ENCODE measurements around the gene SEC14L1. TPM values are rescaled to one million over a fixed set of nuclear protein-coding genes. Genes with fewer than 3 reads are reported as not detected.

The SEC14L1 gene
- total RNA-seq, 2 donors from 2014 or later: 48.2 to 54.0 TPM

DNA sequence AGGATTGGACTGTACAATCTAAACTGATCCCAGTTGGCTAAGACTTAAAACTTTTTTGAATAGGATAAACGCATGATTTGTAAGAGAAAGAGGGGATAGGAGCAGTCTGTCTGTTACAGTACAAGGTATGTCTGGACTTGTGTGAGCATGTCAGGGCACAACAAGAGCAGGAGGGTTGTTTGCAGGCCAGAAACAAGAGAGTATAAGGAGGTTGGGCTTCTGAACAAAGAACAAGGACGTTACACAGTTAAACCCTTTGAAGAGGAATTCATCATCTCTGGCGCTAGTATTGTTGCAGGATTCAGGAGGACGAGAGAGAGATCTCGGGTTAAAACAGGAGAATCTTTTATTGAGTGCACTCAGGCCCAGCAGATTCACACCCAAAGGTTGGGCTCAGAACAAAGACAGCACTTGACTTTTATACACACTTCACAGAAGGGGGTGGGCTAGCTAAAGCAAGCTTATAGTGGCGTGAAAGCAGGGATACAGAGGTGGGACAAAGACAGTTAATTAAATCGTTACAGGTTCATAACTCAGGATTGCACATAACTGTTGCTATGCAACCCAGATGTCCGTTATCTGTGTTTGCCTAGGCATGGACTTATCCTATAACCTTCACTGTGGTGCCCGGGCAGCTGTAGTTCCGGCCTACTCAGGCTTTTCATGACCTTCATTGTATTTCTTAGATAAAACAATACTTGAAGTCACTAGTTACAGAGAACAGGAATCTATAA, 34.3 kb downstream of the SEC14L1 start:
- no peak for DNase-seq (ENCODE audit: low spot score)
- Histone ChIP-seq H3K4me1 (peaks cover 0 to 26% of the 10 kb centered on the region in 2 donors), H3K9me3 (peaks cover 0 to 18% of the 10 kb centered on the region in 2 donors), H3K27ac (no peak overlapping the region), H3K36me3 (peaks cover 15% of the 10 kb centered on the region), H3K27me3 (no peaks in the 10 kb centered on the region), H3K4me3 (no peak overlapping the region)
- TF ChIP-seq, protein P1, sequence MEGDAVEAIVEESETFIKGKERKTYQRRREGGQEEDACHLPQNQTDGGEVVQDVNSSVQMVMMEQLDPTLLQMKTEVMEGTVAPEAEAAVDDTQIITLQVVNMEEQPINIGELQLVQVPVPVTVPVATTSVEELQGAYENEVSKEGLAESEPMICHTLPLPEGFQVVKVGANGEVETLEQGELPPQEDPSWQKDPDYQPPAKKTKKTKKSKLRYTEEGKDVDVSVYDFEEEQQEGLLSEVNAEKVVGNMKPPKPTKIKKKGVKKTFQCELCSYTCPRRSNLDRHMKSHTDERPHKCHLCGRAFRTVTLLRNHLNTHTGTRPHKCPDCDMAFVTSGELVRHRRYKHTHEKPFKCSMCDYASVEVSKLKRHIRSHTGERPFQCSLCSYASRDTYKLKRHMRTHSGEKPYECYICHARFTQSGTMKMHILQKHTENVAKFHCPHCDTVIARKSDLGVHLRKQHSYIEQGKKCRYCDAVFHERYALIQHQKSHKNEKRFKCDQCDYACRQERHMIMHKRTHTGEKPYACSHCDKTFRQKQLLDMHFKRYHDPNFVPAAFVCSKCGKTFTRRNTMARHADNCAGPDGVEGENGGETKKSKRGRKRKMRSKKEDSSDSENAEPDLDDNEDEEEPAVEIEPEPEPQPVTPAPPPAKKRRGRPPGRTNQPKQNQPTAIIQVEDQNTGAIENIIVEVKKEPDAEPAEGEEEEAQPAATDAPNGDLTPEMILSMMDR (IDR thresholded peaks at IDR 0.05): no peak

DNA sequence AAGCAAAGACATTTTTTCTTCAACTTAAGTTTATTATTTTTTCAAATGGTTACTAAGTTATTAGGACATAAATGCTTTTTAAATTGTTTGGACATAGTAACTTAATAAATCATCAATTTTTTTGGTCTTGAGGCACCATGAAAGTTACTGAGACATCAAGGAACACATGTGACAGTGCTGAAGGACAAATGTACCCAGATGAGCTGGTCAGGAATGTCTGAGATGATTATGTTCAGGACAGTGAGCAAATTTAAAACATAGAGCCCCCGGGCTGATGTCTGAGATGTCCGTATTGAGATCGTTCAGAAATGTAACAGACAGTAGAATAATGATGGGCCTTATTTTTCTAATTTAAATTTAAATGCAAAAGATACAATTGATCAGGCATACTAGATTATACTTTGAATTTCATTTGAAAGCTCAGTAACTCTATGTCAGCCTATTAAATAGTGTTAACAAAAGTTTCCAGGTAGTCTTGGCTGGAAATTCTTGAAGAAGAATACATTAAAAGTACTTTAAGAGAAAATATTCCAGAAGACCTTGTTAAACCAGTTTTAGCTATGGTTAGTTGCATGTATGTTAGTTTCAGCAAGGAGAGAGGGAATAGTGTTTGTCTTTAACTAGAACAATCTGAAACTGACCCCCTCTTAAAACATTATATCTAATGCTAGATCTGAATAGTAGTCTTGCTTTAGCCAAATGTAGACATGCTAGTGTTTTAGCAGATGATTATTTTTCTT, 36.4 kb downstream of the SEC14L1 start:
- TF ChIP-seq, protein P1 (IDR thresholded peaks at IDR 0.05): no peak
- Histone ChIP-seq H3K27me3 (no peaks in the 10 kb centered on the region), H3K4me3 (no peak overlapping the region), H3K9me3 (peaks cover 0 to 18% of the 10 kb centered on the region in 2 donors), H3K4me1 (peaks cover 0 to 43% of the 10 kb centered on the region in 2 donors), H3K36me3 (peaks cover 15% of the 10 kb centered on the region), H3K27ac (peak overlapping the region; percentile 18 to 30)
- no peak for DNase-seq (ENCODE audit: low spot score)

DNA sequence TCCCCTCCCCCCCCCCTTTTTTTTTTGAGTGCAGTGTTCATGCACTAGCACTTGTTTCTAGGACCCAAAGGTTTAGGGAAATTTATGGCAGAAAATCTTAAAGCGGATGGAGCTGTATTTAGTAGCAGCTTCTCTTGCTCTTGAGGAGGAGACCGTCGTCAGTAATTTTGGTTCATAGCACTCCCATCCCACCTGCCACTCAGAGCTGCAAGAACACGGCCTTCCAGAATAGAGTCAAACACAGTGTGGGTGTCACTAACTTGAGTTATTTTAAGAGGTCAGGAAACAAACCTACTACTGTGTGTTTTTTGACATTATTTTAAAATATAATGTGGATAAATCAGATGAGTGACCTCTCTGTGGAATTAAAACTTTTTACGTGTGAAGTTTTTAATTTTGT, 37.3 kb downstream of the SEC14L1 start:
- Histone ChIP-seq H3K4me1 (peaks cover 0 to 52% of the 10 kb centered on the region in 2 donors), H3K9me3 (peaks cover 0 to 18% of the 10 kb centered on the region in 2 donors), H3K27ac (peak overlapping the region; percentile 18 to 30), H3K4me3 (no peak overlapping the region), H3K36me3 (peaks cover 15% of the 10 kb centered on the region), H3K27me3 (no peaks in the 10 kb centered on the region)
- no peak for DNase-seq (ENCODE audit: low spot score)
- TF ChIP-seq, protein P1 (IDR thresholded peaks at IDR 0.05): no peak

DNA sequence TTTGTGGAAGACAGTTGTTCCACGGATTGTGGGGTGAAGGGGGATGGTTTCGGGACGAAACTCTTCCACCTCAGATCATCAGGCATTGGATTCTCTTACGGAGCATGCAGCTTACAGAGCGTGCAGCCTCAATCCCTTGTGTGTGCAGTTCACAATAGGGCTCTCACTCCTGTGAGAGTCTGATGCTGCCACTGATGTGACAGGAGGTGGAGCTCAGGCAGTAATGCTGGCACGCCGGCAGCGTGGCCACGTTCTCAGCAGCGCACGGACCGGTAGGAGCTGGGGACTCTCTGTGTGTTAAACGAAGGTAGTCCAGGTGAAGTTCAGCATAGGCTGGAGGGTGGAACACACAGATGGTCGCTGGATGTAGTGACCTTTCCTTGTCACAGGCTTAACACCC, 37.8 kb downstream of the SEC14L1 start:
- Histone ChIP-seq H3K27ac (peak overlapping the region; percentile 18 to 30), H3K4me3 (no peak overlapping the region), H3K4me1 (peaks cover 0 to 57% of the 10 kb centered on the region in 2 donors), H3K9me3 (peaks cover 0 to 18% of the 10 kb centered on the region in 2 donors), H3K36me3 (peaks cover 13% of the 10 kb centered on the region), H3K27me3 (no peaks in the 10 kb centered on the region)
- TF ChIP-seq, protein P1 (IDR thresholded peaks at IDR 0.05): no peak
- DNase-seq (ENCODE audit: low spot score): no peak

DNA sequence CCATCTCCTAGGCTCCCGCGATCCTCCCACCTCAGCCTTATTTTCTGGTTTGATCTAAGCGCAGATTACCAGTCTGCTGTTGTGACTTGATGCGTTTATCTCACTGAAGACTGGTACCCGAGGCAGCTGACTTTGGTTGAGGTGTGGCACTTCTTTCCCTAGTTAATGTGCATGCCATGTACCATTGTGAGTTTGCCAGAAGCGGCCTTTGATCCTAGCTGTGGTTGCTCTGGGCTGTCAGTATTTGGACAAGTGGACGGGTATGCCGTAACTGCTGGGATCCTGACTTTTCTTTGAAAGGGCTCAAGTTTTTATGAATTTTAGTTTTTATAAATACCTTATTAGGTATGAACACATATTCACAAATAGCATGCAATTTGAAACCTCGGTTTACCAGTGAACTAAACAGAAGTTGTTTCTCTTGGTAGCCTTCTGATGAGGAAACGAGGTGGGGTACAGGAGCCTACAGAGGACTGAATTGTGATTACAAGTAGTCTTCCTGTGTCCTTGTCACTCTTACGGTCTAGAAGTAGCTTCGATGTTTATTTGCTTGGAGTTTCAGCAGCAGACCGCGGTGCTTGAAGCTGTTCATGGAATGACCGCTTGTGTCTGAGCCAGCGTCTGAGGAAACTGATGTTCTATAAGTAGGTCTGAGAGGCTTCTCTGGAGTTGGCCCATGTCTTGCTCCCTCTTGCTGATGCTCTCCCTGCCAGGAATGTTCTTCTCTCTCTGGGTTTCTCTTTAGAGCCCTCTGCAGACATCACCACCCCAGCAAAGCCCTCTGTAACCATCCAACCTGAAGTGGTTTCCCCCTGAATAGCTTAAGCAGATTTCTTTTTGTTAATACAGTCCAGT, 40.0 kb downstream of the SEC14L1 start:
- no peaks in the 10 kb centered on the region for H3K36me3 ChIP-seq
- H3K9me3 ChIP-seq: no peaks in the 10 kb centered on the region
- H3K27ac ChIP-seq: peak overlapping the region in 1 of 2 donors; percentile 40
- no peaks in the 10 kb centered on the region for H3K27me3 ChIP-seq
- H3K4me1 ChIP-seq: peaks cover 0 to 79% of the 10 kb centered on the region in 2 donors
- TF ChIP-seq, protein P1 (IDR thresholded peaks at IDR 0.05): no peak
- no peak overlapping the region for H3K4me3 ChIP-seq
- DNase-seq (ENCODE audit: low spot score): no peak

Measured in right atrium auricular region (tissue), 2 donors.